NCI-H1417 (cell line): ENCODE measurements around the gene PCDHGB3.
"Not testable (repeated sequence)": the region's sequence is repeated elsewhere in the genome, so short reads cannot be mapped to it uniquely, and the experiment has no call there.

Experiments
- DNase-seq, 3 experiments: peaks; one replicate each; lab custom pipeline; 2025; lab: John Stamatoyannopoulos, UW

PCDHGB3 gene

DNA sequence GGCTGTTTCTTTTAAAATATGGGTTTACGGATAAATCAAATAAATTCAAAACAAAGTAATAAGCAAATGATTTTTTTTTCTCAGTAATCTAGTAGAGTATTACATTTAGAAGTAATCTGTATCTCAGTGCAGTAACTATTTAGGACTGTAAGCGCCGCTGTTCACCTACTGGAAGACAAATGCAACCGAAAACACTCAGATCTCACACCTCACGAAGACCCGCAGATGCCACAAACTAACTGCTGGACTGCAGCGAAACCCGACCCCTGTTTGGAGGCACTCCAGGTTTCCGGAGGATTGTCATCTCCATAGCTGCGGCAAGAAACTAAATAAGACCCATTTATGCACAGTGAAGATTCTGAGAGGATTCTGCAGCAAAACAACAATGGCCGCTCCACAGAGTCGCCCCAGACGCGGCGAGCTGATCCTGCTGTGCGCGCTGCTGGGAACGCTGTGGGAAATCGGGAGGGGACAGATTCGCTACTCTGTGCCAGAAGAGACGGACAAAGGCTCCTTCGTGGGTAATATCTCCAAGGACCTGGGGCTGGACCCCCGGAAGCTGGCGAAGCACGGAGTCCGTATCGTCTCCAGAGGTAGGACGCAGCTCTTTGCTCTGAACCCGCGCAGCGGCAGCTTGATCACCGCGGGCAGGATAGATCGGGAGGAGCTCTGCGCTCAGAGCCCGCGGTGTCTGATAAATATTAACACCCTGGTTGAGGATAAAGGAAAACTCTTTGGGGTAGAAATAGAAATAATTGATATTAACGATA, 22.6 kb downstream of the PCDHGB3 start, which contains the start of gene PCDHGA8:
Gene PCDHGA8 (plus strand): TSS at position 205 of the 770 bp plus-strand sequence. CDS start 181 bp downstream, at position 386.
- DNase-seq = no peak

DNA sequence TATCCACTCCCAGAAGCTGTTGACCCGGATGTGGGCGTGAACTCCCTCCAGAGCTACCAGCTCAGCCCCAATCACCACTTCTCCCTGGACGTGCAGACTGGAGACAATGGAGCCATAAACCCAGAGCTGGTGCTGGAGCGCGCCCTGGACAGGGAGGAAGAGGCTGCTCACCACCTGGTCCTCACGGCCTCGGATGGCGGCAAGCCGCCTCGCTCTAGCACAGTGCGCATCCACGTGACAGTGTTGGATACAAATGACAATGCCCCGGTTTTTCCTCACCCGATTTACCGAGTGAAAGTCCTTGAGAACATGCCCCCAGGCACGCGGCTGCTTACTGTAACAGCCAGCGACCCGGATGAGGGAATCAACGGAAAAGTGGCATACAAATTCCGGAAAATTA, 23.2 kb downstream of the PCDHGB3 start:
- no peak for DNase-seq

DNA sequence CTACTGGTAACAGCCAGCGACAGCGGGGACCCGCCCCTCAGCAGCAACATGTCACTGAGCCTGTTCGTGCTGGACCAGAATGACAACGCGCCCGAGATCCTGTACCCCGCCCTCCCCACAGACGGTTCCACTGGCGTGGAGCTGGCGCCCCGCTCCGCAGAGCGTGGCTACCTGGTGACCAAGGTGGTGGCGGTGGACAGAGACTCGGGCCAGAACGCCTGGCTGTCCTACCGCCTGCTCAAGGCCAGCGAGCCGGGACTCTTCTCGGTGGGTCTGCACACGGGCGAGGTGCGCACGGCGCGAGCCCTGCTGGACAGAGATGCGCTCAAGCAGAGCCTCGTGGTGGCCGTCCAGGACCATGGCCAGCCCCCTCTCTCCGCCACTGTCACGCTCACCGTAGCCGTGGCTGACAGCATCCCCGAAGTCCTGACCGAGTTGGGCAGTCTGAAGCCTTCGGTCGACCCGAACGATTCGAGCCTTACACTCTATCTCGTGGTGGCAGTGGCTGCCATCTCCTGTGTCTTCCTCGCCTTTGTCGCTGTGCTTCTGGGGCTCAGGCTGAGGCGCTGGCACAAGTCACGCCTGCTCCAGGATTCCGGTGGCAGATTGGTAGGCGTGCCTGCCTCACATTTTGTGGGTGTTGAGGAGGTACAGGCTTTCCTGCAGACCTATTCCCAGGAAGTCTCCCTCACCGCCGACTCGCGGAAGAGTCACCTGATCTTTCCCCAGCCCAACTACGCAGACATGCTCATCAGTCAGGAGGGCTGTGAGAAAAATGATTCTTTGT, 24.6 kb downstream of the PCDHGB3 start:
- not testable (repeated sequence) for DNase-seq

DNA sequence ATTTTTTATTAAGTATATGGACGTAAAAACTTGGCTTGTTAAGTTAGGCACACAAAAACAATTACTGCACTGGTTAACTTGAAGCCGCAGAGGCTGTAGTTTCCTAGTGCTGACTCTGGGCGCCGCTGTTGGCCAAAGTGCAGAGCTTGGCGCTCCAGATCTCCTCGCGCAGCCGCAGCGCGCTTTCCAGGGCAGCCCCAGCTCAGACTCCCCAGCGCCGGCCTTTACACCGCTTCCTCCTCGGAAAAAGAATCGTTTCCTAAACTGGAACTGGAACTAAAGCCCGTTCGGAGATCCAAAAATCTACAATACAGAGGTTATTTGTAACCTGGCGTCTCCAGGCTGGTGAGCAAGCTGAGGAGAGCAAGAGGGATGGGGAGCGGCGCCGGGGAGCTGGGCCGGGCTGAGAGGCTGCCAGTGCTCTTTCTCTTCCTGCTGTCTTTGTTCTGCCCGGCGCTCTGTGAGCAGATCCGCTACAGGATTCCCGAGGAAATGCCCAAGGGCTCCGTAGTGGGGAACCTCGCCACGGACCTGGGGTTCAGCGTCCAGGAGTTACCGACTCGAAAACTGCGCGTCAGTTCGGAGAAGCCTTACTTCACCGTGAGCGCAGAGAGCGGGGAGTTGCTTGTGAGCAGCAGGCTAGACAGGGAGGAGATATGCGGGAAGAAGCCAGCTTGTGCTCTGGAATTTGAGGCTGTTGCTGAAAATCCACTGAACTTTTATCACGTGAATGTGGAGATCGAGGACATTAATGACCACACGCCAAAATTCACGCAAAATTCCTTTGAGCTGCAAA, 27.9 kb downstream of the PCDHGB3 start, which contains the start of gene PCDHGB5:
Gene PCDHGB5 (plus strand): TSS at position 192 of the 796 bp plus-strand sequence. CDS start 181 bp downstream, at position 373.
- peak in 1 of 3 experiments; percentile 50 for DNase-seq

DNA sequence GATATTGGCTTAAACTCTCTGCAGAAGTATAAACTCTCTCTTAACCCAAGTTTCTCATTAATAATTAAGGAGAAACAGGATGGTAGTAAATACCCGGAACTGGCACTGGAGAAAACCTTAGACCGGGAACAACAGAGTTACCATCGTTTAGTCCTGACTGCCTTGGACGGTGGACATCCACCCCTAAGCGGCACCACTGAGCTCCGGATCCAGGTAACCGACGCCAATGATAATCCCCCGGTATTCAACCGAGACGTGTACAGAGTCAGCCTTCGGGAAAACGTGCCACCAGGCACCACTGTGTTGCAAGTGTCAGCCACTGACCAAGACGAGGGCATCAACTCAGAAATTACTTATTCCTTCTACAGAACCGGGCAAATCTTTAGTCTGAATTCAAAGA, 28.6 kb downstream of the PCDHGB3 start:
- no peak for DNase-seq

- no peak for DNase-seq
These were observed 29.7 kb downstream of the PCDHGB3 start for GRCh38 chr5:141399555-141400258.

DNA sequence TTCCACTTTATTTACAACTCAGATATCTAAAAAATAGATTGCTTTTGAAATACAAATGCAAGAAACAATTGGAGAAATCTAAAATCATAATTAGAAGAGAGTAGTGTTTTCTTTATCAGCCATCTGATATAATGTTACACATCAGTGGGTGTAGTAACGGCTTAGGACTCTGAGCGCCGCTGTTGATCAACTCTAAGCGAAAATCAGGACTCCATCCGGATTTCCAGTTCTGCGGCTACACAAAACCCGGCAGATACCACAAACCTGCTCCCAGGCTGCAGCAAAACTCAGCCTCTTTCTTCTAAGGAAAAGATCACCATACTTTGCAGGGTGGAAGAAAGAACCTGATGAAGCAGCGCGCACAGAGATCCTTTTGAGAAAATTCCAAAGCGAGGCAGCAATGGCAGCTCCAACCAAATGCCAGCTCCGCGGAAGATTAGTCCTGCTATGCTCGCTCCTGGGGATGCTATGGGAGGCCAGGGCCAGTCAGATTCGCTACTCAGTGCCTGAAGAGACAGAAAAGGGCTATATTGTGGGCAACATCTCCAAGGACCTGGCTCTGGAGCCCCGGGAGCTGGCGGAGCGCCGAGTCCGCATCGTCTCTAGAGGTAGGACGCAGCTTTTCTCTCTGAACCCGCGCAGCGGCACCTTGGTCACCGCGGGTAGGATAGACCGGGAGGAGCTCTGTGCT, 32.7 kb downstream of the PCDHGB3 start, which contains the start of gene PCDHGA9:
Gene PCDHGA9 (plus strand): TSS at position 226 of the 691 bp plus-strand sequence. CDS start 175 bp downstream, at position 401.
- peak in 1 of 3 experiments; percentile 1 for DNase-seq

GRCh38 chr5:141403387-141403786, 33.3 kb downstream of the PCDHGB3 start:
- no peak for DNase-seq

- not testable (repeated sequence) for DNase-seq
These were observed 37.9 kb downstream of the PCDHGB3 start, which contains the start of gene PCDHGB6 for GRCh38 chr5:141407790-141408505. Gene PCDHGB6, plus strand, starts transcription at chr5:141408021. Its CDS starts 182 bp downstream, at chr5:141408203.

DNA sequence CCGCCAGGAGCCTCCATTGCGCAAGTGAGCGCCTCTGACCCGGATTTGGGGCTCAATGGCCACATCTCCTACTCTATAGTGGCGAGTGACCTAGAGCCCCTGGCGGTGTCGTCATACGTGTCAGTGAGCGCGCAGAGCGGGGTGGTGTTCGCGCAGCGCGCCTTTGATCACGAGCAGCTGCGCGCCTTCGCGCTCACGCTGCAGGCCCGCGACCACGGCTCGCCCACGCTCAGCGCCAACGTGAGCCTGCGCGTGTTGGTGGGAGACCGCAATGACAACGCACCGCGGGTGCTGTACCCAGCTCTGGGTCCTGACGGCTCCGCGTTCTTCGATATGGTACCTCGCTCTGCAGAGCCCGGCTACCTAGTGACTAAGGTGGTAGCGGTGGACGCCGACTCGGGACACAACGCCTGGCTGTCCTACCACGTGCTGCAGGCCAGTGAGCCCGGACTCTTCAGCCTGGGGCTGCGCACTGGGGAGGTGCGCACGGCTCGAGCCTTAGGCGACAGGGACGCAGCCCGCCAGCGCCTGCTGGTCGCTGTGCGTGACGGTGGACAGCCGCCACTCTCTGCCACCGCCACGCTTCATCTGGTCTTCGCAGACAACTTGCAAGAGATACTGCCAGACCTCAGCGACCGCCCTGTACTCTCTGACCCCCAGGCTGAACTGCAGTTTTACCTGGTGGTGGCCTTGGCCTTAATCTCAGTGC, 39.7 kb downstream of the PCDHGB3 start:
- DNase-seq = no peak

GRCh38 chr5:141411575-141411974, 41.5 kb downstream of the PCDHGB3 start:
- DNase-seq = no peak

- peak in 1 of 3 experiments; percentile 1 for DNase-seq
These were observed 43.0 kb downstream of the PCDHGB3 start, which contains the start of gene PCDHGA10 for GRCh38 chr5:141412854-141413539. Gene PCDHGA10, plus strand, starts transcription at chr5:141412987. Its CDS starts 189 bp downstream, at chr5:141413176.

GRCh38 chr5:141413540-141414069, 43.6 kb downstream of the PCDHGB3 start:
- DNase-seq = no peak

- DNase-seq = not testable (repeated sequence)
These were observed 44.7 kb downstream of the PCDHGB3 start for GRCh38 chr5:141414548-141415274.

DNA sequence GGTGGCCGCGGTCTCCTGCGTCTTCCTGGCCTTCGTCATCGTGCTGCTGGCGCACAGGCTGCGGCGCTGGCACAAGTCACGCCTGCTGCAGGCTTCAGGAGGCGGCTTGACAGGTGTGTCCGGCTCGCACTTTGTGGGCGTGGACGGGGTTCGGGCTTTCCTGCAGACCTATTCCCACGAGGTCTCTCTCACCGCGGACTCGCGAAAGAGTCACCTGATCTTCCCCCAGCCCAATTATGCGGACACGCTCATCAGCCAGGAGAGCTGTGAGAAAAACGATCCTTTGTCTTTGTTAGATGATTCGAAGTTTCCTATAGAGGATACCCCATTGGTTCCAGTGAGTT, 45.2 kb downstream of the PCDHGB3 start:
- not testable (repeated sequence) for DNase-seq

- DNase-seq = not testable (repeated sequence)
These were observed 47.6 kb downstream of the PCDHGB3 start, which contains the start of gene PCDHGB7 for GRCh38 chr5:141417494-141418172. Gene PCDHGB7, plus strand, starts transcription at chr5:141417677. Its CDS starts 183 bp downstream, at chr5:141417860.
